Fibroblast of upper back skin (primary cell): ENCODE results near the gene DNPEP.
"Not testable (repeated sequence)": the region's sequence is repeated elsewhere in the genome, so short reads cannot be mapped to it uniquely, and the experiment has no call there.

Experiments used
- DNase-seq: peaks from one replicate; pipeline ENCODE4 v3.0.0-alpha.2; 2013

The DNPEP gene

GRCh38 chr2:219419012-219419324 lies 31.3 kb upstream of the DNPEP start:
- DNase-seq, result no peak

DNA sequence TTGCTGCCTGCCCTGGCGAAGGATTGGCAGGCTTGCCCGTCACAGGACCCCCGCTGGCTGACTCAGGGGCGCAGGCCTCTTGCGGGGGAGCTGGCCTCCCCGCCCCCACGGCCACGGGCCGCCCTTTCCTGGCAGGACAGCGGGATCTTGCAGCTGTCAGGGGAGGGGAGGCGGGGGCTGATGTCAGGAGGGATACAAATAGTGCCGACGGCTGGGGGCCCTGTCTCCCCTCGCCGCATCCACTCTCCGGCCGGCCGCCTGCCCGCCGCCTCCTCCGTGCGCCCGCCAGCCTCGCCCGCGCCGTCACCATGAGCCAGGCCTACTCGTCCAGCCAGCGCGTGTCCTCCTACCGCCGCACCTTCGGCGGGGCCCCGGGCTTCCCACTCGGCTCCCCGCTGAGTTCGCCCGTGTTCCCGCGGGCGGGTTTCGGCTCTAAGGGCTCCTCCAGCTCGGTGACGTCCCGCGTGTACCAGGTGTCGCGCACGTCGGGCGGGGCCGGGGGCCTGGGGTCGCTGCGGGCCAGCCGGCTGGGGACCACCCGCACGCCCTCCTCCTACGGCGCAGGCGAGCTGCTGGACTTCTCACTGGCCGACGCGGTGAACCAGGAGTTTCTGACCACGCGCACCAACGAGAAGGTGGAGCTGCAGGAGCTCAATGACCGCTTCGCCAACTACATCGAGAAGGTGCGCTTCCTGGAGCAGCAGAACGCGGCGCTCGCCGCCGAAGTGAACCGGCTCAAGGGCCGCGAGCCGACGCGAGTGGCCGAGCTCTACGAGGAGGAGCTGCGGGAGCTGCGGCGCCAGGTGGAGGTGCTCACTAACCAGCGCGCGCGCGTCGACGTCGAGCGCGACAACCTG lies 30.7 kb upstream of the DNPEP start, which contains the start of gene DES:
Gene DES, plus strand, starts transcription at position 223 of the 857 bp plus-strand sequence. Its CDS starts 86 bp downstream, at position 309.
- peak; percentile 14 for DNase-seq

DNA sequence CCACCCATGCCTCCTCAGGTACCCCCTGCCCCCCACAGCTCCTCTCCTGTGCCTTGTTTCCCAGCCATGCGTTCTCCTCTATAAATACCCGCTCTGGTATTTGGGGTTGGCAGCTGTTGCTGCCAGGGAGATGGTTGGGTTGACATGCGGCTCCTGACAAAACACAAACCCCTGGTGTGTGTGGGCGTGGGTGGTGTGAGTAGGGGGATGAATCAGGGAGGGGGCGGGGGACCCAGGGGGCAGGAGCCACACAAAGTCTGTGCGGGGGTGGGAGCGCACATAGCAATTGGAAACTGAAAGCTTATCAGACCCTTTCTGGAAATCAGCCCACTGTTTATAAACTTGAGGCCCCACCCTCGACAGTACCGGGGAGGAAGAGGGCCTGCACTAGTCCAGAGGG lies 29.7 kb upstream of the DNPEP start:
- DNase-seq, result no peak

GRCh38 chr2:219416938-219417337 lies 29.2 kb upstream of the DNPEP start:
- no peak for DNase-seq

- no peak for DNase-seq
Observed at GRCh38 chr2:219416235-219416602, 28.5 kb upstream of the DNPEP start.

DNA sequence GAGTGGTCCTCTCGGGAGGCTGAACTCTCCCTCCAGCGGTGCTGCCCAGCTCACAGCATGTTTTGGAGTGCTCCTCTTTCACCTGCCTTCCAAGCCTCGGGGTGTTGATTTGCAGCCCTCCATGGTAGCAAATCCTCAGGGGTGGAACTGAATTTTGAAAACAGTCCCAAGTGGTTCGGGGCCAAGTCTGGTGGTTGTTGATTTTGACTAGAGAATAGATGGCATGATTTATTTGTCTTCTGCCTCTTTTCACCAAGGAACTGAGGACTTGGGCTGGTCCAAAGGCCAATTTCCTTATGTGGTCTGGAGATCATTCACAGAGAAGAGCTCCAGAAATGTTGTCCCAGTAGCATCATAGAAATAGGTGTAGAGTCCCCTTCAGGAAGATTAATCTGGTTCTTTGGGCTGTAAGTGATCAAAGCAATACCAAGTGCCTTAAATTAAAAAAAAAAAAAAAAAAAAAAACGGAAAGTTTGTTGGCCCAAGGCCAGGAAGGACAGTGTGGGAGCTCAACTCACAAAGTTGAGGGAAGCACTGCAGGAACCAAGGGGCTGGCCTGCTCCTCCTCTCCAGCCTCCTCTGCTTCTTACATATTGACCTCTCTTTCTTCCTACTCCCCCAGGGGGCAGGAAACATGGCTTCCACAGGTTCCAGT lies 28.0 kb upstream of the DNPEP start:
- no peak for DNase-seq

- no peak for DNase-seq
Observed at GRCh38 chr2:219414857-219415256, 27.1 kb upstream of the DNPEP start.

GRCh38 chr2:219410390-219410789 lies 22.7 kb upstream of the DNPEP start:
- DNase-seq, result no peak

DNA sequence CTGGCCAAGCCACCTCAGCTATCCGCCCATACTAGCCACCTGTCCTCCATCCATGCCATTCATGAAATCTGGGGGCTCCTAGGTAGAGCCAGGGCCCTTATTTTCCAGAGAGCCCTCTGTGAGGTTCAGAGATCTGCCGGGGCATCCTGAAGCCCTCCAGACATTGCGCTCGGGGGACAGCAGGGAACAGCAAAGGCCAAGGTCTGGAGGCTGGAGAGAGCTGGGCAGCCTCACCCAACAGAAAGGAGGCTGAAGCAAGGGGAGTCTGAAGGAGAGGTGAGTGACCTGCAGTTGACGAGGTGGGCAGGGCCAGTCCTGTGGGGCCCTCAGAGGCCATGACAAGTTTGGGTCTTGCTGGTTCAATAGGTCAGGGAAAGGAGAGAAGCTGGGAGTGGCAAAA lies 21.9 kb upstream of the DNPEP start:
- DNase-seq, result no peak

- peak; percentile 71 for DNase-seq
Observed at GRCh38 chr2:219408631-219409030, 20.9 kb upstream of the DNPEP start.

GRCh38 chr2:219408204-219408603 lies 20.5 kb upstream of the DNPEP start:
- peak; percentile 28 for DNase-seq

- DNase-seq, result not testable (repeated sequence)
Observed at GRCh38 chr2:219407343-219407742, 19.6 kb upstream of the DNPEP start.

GRCh38 chr2:219406861-219407230 lies 19.1 kb upstream of the DNPEP start:
- peak; percentile 98 for DNase-seq

DNA sequence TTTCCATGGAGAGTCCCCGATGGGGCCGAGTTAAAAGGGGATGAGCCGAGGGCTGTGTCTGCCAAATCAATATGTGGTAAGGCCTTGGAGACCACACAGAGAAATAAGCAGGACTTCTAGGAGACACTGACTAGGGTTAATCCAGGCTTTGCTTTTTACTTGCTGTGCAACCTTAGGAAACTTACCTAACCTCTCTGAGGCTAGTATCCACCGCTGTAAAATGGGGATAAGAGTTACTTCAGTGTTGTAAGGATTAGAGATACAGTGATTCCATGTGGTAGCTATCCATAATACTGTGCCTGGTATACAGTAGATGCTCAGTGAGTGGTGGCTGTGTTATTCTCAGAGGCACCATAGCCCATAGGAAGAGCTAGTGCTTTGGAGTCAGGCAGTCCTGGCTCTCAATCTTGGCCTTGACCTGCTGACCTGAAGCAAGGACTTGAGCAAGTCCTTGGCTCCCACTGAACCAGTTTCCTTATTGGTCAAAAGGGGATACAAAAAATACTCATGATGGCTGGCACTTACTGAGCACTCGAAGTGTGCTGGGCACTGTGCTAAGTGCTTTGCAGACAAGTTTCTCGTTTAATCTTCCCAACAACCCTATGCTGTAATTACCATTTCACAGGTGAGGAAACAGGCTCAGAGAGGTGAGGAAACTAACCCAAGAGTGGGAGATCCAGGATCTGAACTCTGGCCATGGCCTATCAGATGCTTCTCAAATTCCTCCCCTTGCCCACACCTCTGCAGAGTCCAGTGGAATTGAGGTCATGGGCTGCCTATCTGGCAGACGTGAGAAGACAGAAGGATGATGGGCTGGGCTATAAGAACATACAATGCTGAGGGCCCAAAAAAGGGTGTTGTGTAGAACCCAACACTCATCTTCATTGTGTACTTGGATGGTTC lies 18.5 kb upstream of the DNPEP start:
- DNase-seq, result no peak

- DNase-seq, result peak; percentile 42
Observed at GRCh38 chr2:219405451-219405850, 17.7 kb upstream of the DNPEP start.

GRCh38 chr2:219404954-219405353 lies 17.2 kb upstream of the DNPEP start:
- DNase-seq, result no peak

GRCh38 chr2:219404291-219404910 lies 16.7 kb upstream of the DNPEP start:
- no peak for DNase-seq

- DNase-seq, result no peak
Observed at GRCh38 chr2:219403861-219404260, 16.1 kb upstream of the DNPEP start.

DNA sequence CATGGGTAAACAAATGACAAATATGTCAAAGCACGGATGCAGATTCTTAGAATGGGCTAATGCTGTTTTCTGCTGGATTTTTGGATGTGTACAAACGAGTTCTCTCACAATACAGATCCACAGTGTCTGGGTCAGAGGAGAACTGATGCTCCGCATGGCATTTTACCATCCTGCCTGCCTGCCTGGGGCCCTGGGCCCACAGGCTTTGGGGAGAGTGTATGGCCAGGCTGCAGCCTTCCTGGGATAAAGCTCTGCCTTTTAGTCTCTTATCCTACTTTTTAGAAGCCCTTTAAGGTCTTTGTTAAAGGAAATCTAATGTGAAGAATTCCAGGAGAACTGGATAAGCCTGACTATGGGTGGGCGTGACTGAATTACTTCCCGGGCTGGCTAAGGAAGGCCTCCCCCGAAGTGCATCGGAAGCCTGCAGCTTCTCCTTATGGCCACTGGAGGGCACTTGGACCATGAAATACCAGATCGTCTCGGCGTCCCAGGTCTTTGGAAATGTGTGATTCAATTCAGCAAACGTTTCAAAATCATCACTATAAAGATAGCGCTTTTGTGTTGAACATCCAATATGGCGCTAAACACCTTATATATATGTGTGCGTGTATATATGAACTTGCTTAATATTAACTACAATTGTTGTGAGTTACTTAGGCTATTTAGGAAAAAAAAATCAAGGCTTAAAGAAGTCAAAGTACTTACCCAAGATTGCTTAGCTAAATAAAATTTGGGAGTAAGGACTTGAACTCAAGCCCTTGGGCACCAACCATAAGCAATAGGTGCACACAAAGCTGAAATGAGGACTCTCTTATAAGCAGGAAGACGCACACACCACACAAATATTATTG lies 15.2 kb upstream of the DNPEP start:
- peak; percentile 90 for DNase-seq

- no peak for DNase-seq
Observed at GRCh38 chr2:219401606-219402005, 13.9 kb upstream of the DNPEP start.

GRCh38 chr2:219400562-219400961 lies 12.8 kb upstream of the DNPEP start:
- DNase-seq, result no peak
